NCI-H345 treated with DMSO at 0.1 percent for 48 hours (cell line): ENCODE results near the gene LRIT3.
"Not testable (repeated sequence)": the region's sequence is repeated elsewhere in the genome, so short reads cannot be mapped to it uniquely, and the experiment has no call there.

Source experiments
- DNase-seq: peaks from one replicate; lab custom pipeline; 2025; ENCODE audit not compliant: unreplicated experiment; lab: John Stamatoyannopoulos, UW

The LRIT3 gene

DNA sequence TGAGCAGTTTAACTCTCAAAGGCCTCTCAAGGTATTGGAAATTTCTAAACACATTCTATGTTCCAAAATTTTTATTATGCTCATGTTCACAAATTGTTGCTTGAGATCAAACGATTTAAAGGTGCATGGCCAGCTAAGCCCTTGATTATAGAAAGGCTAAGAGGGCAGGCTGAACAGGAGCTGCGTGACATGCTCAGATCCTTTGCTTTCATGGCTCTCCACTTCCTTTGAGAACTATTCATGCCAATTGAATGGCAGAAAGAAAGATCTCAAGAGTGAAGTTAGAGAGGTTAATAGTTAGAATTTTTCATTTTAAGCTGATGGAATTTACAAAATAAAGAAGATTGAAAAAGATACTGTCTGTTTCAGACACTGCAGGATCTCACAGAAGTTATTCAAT is 594 bp downstream of the LRIT3 start:
- no peak for DNase-seq

- DNase-seq: no peak
These were observed 2.7 kb downstream of the LRIT3 start for GRCh38 chr4:109850601-109851000.

DNA sequence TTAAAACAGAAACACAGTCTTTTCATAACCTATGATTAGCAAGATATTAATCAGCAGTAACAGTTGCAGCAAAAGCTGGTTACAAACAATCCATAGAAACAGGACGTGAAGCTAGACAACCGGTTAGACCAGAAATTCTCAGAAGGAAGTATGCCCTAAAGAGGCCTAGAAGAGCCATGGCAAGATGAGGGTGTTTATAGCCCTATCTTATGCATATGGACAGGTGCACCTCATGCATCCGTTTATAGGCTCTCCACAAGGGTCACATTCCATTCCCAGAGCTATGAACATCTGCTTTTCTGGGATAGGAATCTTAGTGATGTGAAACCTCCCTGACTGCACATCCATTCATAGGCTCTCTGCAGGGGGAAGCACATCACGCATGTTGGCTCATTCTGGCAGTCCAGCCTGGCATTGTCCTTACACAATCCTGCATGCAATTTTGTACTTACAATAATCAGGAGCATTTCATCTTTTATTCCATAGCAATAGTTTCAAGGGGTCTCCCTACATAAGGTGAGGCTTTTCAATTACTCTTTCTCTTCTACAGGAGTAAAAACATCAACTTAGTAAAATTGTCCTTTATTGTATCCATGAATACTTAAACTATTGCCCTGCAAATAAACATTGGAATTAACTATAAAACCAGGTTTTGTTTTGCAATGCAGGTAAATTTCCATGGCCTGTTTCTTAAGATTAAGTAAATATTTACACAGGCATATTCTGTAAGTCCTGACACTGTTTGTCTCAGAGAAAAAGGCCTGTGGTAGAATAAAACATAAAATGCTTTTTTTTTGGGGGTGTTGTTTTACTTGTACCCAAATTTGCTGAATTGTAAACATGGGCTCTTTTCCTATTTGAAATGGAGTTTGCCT is 11.8 kb downstream of the LRIT3 start:
- DNase-seq: not testable (repeated sequence)

DNA sequence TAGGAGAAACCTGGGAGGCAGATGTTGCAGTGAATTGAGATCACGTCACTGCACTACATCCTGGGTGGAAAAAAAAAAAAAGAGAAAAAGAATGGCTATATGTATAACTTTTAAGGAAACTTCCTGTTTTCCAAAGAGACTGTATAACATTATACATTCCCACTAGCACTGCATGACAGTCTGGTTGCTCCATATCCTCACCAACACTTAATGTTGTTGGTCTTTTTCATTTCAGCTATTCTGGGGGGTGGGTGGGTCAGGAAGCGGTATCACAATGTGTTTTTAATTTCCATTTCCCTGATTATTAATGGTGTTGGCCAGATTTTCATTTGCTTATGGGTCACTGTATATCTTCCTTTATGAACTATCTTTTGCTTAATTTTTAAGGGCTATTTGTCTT is 13.4 kb downstream of the LRIT3 start:
- no peak for DNase-seq

DNA sequence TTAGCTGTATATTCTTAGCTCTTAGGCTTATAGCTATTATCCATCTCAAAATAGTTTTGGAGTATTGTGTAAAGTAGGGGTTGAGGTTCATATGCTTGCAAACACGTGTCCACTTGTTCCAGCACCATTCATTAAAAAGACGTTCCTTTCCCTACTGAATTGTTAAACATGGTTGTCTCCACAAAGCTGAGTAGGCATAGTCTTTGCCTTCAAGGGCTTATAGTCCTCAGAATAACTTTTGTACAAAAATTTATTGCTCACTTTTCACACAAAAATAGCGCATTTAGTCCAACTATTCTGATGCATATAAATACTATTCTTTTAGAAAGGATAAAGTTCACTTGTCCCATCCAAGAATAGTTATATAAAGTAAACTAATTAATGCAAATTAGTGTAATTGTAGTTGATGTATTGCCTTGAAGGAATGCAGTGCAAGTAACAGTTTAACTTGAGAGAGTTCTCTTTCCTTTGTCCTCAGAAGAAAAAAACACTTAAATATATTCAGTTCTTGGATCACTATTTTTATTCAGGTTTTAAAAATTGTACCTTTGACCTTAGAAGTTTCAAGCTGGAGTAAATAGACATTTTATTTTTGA is 14.1 kb downstream of the LRIT3 start:
- no peak for DNase-seq

GRCh38 chr4:109864134-109864533 is 16.2 kb downstream of the LRIT3 start:
- DNase-seq: no peak

DNA sequence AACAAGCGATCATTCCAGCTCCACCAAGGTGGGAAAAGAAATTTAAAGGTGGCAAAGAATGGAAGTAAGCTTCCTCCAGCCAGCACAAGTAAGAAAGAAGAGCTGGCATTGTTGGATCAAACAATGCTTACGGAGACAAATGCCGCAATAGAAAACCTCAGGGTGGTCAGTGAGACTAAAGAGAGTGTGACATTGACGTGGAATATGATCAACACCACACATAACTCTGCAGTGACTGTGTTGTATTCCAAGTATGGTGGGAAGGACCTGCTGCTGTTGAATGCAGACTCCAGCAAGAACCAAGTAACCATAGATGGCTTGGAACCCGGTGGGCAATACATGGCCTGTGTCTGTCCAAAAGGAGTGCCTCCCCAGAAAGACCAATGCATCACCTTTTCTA is 22.2 kb downstream of the LRIT3 start:
- DNase-seq: no peak

DNA sequence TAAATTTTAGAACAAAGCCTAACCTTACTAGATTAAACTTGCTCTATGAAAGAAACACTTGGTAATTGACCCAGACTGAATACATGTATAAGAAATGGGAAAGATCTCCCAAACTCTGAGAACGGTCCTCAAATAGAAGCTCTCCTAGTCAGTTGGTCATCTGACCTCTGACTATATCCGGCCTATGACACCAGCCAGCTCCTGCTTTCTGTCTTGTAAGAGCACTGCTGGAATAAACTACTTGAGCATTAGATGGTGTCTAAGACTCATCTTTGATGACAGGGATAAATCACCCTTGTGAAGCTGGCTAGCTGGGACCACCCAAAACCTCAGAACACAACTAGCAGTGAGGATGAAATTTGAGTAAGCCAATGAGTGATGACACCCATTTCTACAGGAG is 24.2 kb downstream of the LRIT3 start:
- no peak for DNase-seq

DNA sequence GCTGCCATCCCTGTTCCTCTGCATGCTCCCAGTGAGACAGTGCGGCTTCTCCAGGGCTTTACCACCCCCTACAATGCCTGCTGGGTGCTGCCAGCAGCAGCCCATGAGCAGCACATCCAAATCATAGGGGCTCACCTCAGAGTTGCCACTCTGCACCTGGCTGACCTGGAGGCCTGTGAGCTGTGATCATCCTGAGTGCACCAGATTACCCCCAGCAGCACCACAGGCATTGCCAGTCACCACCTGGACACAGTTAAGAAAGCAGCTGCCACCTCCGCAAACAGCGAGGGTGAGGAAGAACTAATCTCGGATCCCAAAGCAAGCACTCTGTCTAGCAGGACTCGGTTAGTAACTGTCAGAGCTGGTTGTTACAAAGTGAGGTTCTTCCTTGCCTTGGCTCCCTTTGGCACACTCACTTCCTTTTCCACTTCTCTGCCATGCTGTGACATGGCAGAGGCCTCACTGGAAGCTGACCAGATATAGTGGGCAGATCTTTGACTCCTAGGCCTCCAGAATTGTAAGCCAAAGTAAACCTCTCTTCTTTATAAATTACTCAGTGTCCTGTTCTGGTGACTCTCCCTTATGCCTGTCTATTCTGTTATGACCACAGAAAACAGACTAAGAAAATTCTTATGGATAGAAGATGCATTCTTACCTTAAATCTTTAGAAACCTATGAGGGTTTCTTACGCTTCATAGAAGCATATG is 25.2 kb downstream of the LRIT3 start:
- DNase-seq: no peak

DNA sequence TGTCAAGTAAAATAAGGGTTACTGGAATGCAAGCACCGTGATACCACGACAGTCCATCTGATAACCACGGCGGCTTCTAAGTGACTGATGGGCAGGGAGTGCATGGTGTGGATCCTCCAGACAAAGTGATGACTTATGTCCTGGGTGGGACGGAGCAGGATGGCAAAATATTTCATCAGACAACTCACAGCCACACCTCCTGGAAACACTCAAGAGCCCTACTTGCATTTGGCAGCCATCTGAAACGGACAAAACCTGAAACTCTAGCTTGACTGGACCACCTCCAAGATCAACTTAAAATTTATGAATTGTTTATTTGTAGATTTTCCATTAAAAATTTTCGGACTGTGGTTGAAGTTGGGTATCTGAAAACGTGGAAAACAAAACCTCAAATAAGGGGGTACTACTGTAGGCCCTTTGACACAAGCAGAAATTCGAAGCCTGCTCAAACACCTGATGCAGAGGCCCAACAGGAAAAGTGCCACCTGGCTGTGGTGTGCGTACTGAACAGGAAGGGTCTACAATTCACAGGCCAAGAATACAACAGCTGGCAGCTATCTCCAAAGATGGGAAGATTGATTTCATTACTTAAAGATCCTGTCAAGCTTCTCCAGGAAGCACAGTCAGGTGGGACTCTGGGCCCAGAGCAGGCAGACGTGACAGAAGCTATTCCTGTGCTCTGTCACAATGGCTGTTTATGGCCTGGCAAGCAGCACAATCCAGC is 26.0 kb downstream of the LRIT3 start:
- DNase-seq: no peak

- DNase-seq: no peak
These were observed 27.2 kb downstream of the LRIT3 start for GRCh38 chr4:109875106-109875505.

DNA sequence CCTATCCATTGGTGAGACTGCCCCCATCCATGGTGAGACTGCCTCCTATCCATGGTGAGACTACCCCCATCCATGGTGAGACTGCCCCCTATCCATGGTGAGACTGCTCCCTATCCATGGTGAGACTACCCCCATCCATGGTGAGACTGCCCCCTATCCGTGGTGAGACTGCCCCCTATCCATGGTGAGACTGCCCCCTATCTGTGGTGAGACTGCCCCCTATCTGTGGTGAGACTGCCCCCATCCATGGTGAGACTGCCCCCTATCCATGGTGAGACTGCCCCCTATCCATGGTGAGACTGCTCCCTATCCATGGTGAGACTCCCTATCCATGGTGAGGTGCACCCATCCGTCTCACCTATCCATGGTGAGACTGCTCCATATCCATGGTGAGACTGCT is 27.6 kb downstream of the LRIT3 start:
- DNase-seq: not testable (repeated sequence)

DNA sequence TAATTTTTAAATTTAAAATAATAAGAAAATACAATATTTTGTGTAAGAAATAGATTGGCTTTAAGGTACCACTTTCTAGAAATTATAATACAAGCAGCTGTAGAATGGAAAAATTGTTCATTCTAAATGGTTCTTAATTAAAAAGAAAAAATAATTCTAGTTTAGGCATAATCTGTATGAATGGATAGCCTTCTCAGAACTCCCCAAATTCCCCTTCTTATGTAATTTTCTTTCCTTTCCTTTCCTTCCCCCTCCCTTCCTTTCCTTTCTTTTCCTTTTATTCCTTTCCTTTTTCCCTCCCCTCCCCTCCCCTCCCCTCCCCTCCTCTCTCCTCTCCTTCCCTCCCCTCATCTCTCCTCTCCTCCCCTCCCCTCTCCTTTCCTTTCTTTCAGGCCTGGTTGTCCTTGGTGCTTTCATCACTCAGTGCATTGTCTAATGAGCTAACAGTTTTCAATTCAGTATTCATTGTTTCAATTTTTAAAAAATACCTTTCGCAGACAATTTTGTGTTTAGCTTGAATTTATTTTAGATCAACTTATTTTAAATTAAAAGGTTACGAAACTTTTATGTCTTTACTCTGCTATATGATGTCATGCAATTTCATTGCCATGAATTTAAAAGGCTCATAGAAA is 28.8 kb downstream of the LRIT3 start:
- DNase-seq: no peak

GRCh38 chr4:109877400-109877799 is 29.5 kb downstream of the LRIT3 start:
- DNase-seq: no peak

GRCh38 chr4:109878355-109878754 is 30.4 kb downstream of the LRIT3 start:
- no peak for DNase-seq

DNA sequence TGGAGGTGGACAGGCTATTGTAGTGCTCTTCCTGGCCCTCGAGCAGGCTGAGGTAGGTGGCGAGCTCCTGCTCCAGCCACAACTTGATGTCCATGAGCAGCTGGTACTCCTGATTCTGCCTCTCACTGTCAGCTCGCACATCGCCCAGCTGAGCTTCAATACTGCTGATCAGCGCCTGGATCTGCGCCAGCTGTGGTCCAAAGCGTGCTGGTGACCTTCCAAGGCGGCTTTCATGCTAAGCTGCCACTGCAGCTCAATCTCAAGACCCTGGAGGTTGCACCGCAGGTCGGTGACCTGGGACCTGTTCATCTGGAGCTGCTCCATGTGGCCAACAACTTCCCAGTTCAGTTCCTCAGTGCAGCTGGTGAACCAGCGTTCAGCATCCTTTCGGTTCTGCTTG is 31.2 kb downstream of the LRIT3 start:
- DNase-seq: no peak

- no peak for DNase-seq
These were observed 31.9 kb downstream of the LRIT3 start for GRCh38 chr4:109879636-109880314.

GRCh38 chr4:109886303-109886702 is 38.4 kb downstream of the LRIT3 start:
- DNase-seq: no peak

DNA sequence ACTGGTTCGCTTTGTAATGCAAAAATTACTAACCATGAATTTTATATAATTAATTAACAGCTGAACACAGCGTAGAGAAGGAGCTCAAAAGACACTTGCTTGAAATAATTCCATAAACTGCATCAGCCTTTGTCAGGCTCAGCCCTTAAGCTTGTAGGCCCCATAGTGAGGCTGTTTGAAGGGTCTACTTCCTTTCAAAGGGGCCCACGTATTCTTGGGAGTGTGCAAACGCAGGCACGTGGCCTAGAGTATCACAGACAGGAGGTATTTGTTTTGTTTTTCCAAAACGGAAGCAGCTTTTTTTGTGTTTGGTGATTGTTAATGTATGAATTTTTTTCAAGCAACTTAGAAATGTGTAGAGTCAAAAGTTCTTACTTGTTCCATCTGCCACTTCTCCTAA is 39.2 kb downstream of the LRIT3 start:
- DNase-seq: no peak

- no peak for DNase-seq
These were observed 42.2 kb downstream of the LRIT3 start for GRCh38 chr4:109890076-109890475.
